ENCODE data around the gene CDH15.
"Not testable (repeated sequence)": the region's sequence is repeated elsewhere in the genome, so short reads cannot be mapped to it uniquely, and the experiment has no call there.

Gene CDH15

GRCh38 chr16:89174055-89174827 is 2.7 kb downstream of the CDH15 start:
- DNase-seq = no peak

- DNase-seq = no peak
Measured at GRCh38 chr16:89174877-89175276, 3.3 kb downstream of the CDH15 start.

- no peak for DNase-seq
Measured at GRCh38 chr16:89175280-89176146, 4.0 kb downstream of the CDH15 start.

- DNase-seq = no peak
Measured at GRCh38 chr16:89176147-89176690, 4.7 kb downstream of the CDH15 start.

GRCh38 chr16:89176717-89177116 is 5.2 kb downstream of the CDH15 start:
- DNase-seq = no peak

GRCh38 chr16:89177501-89177900 is 6.0 kb downstream of the CDH15 start:
- no peak for DNase-seq

- DNase-seq = no peak
Measured at GRCh38 chr16:89178453-89179147, 7.1 kb downstream of the CDH15 start.

GRCh38 chr16:89179148-89179484 is 7.6 kb downstream of the CDH15 start:
- DNase-seq = no peak

- no peak for DNase-seq
Measured at GRCh38 chr16:89179656-89180315, 8.2 kb downstream of the CDH15 start.

GRCh38 chr16:89183463-89183862 is 11.9 kb downstream of the CDH15 start:
- DNase-seq = no peak

GRCh38 chr16:89183975-89184676 is 12.6 kb downstream of the CDH15 start:
- no peak for DNase-seq

GRCh38 chr16:89184677-89184932 is 13.1 kb downstream of the CDH15 start:
- no peak for DNase-seq

GRCh38 chr16:89184933-89185794 is 13.6 kb downstream of the CDH15 start:
- no peak for DNase-seq

GRCh38 chr16:89185887-89186592 is 14.5 kb downstream of the CDH15 start:
- DNase-seq = not testable (repeated sequence)

GRCh38 chr16:89186593-89187031 is 15.1 kb downstream of the CDH15 start:
- not testable (repeated sequence) for DNase-seq

GRCh38 chr16:89187032-89187769 is 15.7 kb downstream of the CDH15 start:
- peak; percentile 15 for DNase-seq

- no peak for DNase-seq
Measured at GRCh38 chr16:89187770-89188392, 16.3 kb downstream of the CDH15 start.

- DNase-seq = not testable (repeated sequence)
Measured at GRCh38 chr16:89188471-89189357, 17.2 kb downstream of the CDH15 start.

Measured in CD4-positive, alpha-beta T cell treated with Interleukin-4 for 4 hours (primary cell).